Activated B cell treated with CpG ODN at 0.5 μM for 24 hours (primary cell): ENCODE measurements around the gene S100A11. TPM values are rescaled to one million over a fixed set of nuclear protein-coding genes. Genes with fewer than 3 reads are reported as not detected.

ENCODE experiments used
- ATAC-seq: fragments of 200-7000 bp; cut with Tn5 transposase; one replicate; pipeline ENCODE4 v1.10.0; 2021; ENCODE audit warnings: low read depth, mild to moderate bottlenecking, moderate library complexity
- CTCF ChIA-PET: fragments of 350-600 bp; sonication (Branson Sonifier 250); formaldehyde crosslinking; loops from one replicate; lab custom pipeline; 2021; ENCODE audit warnings: antibody characterized with exemption; lab: Charles Lee
- POLR2A ChIA-PET: fragments of 350-600 bp; sonication (Branson Sonifier 250); formaldehyde crosslinking; loops from one replicate; lab custom pipeline; 2021; ENCODE audit warnings: antibody characterized with exemption; lab: Charles Lee
- DNase-seq: peaks from one replicate; pipeline ENCODE4 v3.0.0; 2022
- H3K27ac Mint-ChIP-seq: one replicate; pipeline ENCODE4 v1.8.0; 2020; ENCODE audit warnings: mixed read lengths
- H3K27me3 Mint-ChIP-seq: one replicate; pipeline ENCODE4 v1.8.0; 2021; ENCODE audit warnings: mixed read lengths
- H3K36me3 Mint-ChIP-seq: one replicate; pipeline ENCODE4 v1.8.0; 2021; ENCODE audit warnings: low read depth, mixed read lengths
- H3K4me1 Mint-ChIP-seq: one replicate; pipeline ENCODE4 v1.8.0; 2021; ENCODE audit warnings: mixed read lengths
- H3K4me3 Mint-ChIP-seq: one replicate; pipeline ENCODE4 v1.8.0; 2020; ENCODE audit warnings: mild to moderate bottlenecking, mixed read lengths
- H3K9me3 Mint-ChIP-seq: one replicate; pipeline ENCODE4 v1.8.0; 2020; ENCODE audit warnings: mixed read lengths
- intact Hi-C: fragments of 100-400 bp; cut with micrococcal nuclease; formaldehyde crosslinking; loops from one replicate; pipeline ENCODE4 v1.15.1; 2024
- total RNA-seq: library from RNA; stranded (reverse); gene quantifications from 2 replicates; pipeline ENCODE4 v1.2.3, GENCODE V29; 2022
- TF ChIP-seq, protein P1 (sequence below): fragments of 200-600 bp; IDR thresholded peaks from one replicate; pipeline ENCODE4 v1.8.0; 2022; ENCODE audit warnings: antibody characterized with exemption, mild to moderate bottlenecking

S100A11 gene
- total RNA-seq, 1 donor from 2014 or later, result 65.6 TPM

DNA sequence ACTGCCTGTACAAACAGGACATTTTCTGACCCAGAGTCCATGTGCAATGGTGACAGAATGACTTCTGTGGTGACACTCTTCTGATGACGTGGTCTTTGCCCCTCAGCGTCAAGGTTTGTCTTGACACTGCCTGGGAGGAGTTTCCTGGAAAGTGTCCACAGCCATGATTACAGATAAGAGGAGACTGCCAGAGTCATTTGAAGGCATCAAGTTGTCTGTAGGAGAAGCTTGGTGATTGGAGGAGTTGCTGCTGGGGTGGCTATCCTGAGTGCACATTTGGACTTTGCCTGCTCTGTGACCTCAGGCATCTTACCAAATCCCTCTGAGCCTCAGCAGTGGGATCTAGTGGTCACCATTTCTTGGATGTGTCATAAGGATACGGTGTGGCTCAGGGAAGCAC lies 34.3 kb upstream of the S100A11 start:
- ATAC-seq, result no peak
- CTCF ChIA-PET, result no interaction called here

DNA sequence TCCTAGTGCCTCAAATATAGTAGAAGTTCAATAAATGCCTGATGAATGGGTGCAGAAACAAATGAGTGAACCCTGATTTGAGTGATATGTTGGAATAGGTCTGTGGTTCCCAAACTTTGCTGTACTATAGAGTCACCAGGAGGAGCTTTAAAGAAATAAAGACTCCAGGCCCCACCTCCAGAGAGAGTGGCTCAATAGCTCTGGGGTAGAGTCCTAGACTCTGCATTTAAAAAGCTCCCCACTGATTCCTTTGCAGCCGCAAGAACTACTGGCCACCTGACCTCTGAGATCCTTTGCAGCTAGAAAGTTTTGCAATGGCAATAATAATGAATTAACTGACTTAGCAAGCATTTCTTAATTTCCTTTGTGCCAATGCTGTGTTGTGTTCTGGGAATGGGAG lies 31.1 kb upstream of the S100A11 start:
- H3K9me3 Mint-ChIP-seq, result no peaks in the 10 kb centered on the region
- TF ChIP-seq, protein P1, sequence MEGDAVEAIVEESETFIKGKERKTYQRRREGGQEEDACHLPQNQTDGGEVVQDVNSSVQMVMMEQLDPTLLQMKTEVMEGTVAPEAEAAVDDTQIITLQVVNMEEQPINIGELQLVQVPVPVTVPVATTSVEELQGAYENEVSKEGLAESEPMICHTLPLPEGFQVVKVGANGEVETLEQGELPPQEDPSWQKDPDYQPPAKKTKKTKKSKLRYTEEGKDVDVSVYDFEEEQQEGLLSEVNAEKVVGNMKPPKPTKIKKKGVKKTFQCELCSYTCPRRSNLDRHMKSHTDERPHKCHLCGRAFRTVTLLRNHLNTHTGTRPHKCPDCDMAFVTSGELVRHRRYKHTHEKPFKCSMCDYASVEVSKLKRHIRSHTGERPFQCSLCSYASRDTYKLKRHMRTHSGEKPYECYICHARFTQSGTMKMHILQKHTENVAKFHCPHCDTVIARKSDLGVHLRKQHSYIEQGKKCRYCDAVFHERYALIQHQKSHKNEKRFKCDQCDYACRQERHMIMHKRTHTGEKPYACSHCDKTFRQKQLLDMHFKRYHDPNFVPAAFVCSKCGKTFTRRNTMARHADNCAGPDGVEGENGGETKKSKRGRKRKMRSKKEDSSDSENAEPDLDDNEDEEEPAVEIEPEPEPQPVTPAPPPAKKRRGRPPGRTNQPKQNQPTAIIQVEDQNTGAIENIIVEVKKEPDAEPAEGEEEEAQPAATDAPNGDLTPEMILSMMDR, result no peak
- no peak for ATAC-seq
- no peaks in the 10 kb centered on the region for H3K4me1 Mint-ChIP-seq
- peaks cover 46% of the 10 kb centered on the region for H3K27me3 Mint-ChIP-seq
- no peak for DNase-seq
- H3K4me3 Mint-ChIP-seq, result no peak overlapping the region
- POLR2A ChIA-PET, result no interaction called here
- H3K36me3 Mint-ChIP-seq, result no peaks in the 10 kb centered on the region
- no peak overlapping the region for H3K27ac Mint-ChIP-seq
- intact Hi-C loops, result no loop called here
- CTCF ChIA-PET, result interaction anchor here (1.5 kb wide), 1 partner anchor 15 kb away, joined by 3 read pairs; no protein-coding TSS in a partner anchor

More for the DNA sequence above, 34.3 kb upstream of the S100A11 start:
- Mint-ChIP-seq H3K4me1 (no peaks in the 10 kb centered on the region), H3K27me3 (peaks cover 58% of the 10 kb centered on the region), H3K36me3 (no peaks in the 10 kb centered on the region), H3K9me3 (no peaks in the 10 kb centered on the region), H3K27ac (no peak overlapping the region), H3K4me3 (no peak overlapping the region)
- POLR2A ChIA-PET, result no interaction called here
- DNase-seq, result no peak
- TF ChIP-seq, protein P1, result no peak
- intact Hi-C loops, result no loop called here

DNA sequence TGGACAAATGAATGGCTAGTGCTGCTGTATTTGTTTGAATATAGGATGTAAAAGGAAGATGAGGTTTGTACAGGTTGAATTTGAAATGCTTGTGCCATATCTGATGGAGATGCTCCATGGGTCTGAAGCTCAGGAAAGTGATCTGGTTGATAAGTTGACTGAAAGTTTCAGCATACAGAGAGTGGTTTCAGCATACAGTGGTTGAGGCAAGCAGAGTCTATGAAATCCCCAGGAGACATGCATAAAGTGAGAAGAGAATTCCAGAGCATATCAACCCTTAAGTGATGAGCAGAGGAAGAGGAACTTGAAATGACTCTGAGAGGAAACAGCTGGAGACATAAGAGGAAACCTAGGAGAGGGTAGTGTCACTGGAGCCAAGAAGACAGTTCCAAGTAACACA lies 30.3 kb upstream of the S100A11 start:
- ATAC-seq (no peak), DNase-seq (no peak)
- Mint-ChIP-seq H3K4me3 (no peak overlapping the region), H3K36me3 (no peaks in the 10 kb centered on the region), H3K27ac (no peak overlapping the region), H3K9me3 (no peaks in the 10 kb centered on the region), H3K4me1 (no peaks in the 10 kb centered on the region), H3K27me3 (peaks cover 39% of the 10 kb centered on the region)
- ChIA-PET POLR2A (no interaction called here), CTCF (no interaction called here)
- TF ChIP-seq, protein P1, result no peak
- intact Hi-C loops, result no loop called here

GRCh38 chr1:152061952-152062351 lies 25.1 kb upstream of the S100A11 start:
- no peak overlapping the region for H3K27ac Mint-ChIP-seq
- H3K4me1 Mint-ChIP-seq, result no peaks in the 10 kb centered on the region
- intact Hi-C loops, result no loop called here
- no peak overlapping the region for H3K4me3 Mint-ChIP-seq
- ChIA-PET CTCF (interaction anchor here (1.0 to 1.4 kb wide), 2 partner anchors 9 to 127 kb away, joined by 3 read pairs; no protein-coding TSS in a partner anchor), POLR2A (no interaction called here)
- H3K36me3 Mint-ChIP-seq, result no peaks in the 10 kb centered on the region
- H3K9me3 Mint-ChIP-seq, result no peaks in the 10 kb centered on the region
- peaks cover 15% of the 10 kb centered on the region for H3K27me3 Mint-ChIP-seq
- DNase-seq (no peak), ATAC-seq (no peak)
- TF ChIP-seq, protein P1, result no peak

DNA sequence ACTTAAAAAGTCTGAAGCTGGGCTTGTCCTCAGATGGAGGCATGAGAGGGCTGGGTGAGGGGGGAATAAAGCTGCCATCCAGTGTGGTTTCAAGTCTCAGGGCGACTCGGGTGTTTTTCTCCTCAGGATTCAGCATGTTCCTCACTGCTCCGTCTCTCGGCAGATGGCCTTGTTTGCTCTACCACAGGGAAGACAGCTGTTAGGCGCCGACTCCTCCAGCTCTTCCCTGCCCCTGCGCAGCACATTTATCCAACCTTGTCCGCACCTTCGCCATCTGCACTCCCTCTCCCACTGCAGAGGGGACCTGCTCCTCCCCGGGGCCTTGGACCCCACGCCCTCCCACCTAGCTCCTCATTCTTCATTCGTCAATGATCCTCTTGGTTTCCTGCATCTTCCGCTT lies 16.6 kb upstream of the S100A11 start:
- TF ChIP-seq, protein P1, result no peak
- no peak overlapping the region for H3K27ac Mint-ChIP-seq
- DNase-seq (no peak), ATAC-seq (no peak)
- H3K36me3 Mint-ChIP-seq, result no peaks in the 10 kb centered on the region
- POLR2A ChIA-PET, result interaction anchor here (1.4 kb wide), 1 partner anchor 14 kb away, joined by 3 read pairs; no protein-coding TSS in a partner anchor
- peaks cover 4% of the 10 kb centered on the region for H3K4me1 Mint-ChIP-seq
- intact Hi-C loops, result loop anchor here (2.0 kb wide), 1 partner anchor 293 kb away; no protein-coding TSS in a partner anchor
- H3K9me3 Mint-ChIP-seq, result no peaks in the 10 kb centered on the region
- H3K4me3 Mint-ChIP-seq, result no peak overlapping the region
- peaks cover 12% of the 10 kb centered on the region for H3K27me3 Mint-ChIP-seq
- CTCF ChIA-PET, result interaction anchor here (0.7 to 5.7 kb wide), 11 partner anchors 9 to 406 kb away, joined by 3 to 66 read pairs (median 4); no protein-coding TSS in a partner anchor
